Measurements from ENCODE around the gene ROR2. TPM values are rescaled to one million over a fixed set of nuclear protein-coding genes. Genes with fewer than 3 reads are reported as not detected.
A peak's percentile ranks its signal among the peaks of the same experiment; 100 is the strongest.

Gene ROR2
- total RNA-seq, 4 donors from 2014 or later = 0.70 to 9.9 (median 4.1) TPM

GRCh38 chr9:91885746-91886413 is 64.1 kb downstream of the ROR2 start:
- H3K27ac ChIP-seq = no peak overlapping the region
- H3K27me3 ChIP-seq = no peaks in the 10 kb centered on the region
- TF ChIP-seq POLR2A (IDR thresholded peaks at IDR 0.05) (no peak), CTCF (IDR thresholded peaks at IDR 0.05) (no peak)
- H3K4me1 ChIP-seq = peaks cover 0 to 10% (median 0%) of the 10 kb centered on the region in 4 donors
- no peaks in the 10 kb centered on the region for H3K36me3 ChIP-seq
- H3K9me3 ChIP-seq = no peaks in the 10 kb centered on the region
- no peak for DNase-seq
- H3K4me3 ChIP-seq = no peak overlapping the region

- Histone ChIP-seq H3K4me3 (no peak overlapping the region), H3K27me3 (no peaks in the 10 kb centered on the region), H3K27ac (peak overlapping the region in 1 of 4 donors; percentile 6), H3K4me1 (peaks cover 0 to 10% (median 0%) of the 10 kb centered on the region in 4 donors), H3K36me3 (no peaks in the 10 kb centered on the region), H3K9me3 (no peaks in the 10 kb centered on the region)
- no peak for DNase-seq
- TF ChIP-seq CTCF (IDR thresholded peaks at IDR 0.05) (no peak), POLR2A (IDR thresholded peaks at IDR 0.05) (no peak)
These were observed 65.0 kb downstream of the ROR2 start for GRCh38 chr9:91884696-91885687.

- TF ChIP-seq CTCF (IDR thresholded peaks at IDR 0.05) (no peak), POLR2A (IDR thresholded peaks at IDR 0.05) (no peak)
- DNase-seq = no peak
- Histone ChIP-seq H3K27ac (no peak overlapping the region), H3K27me3 (no peaks in the 10 kb centered on the region), H3K4me3 (no peak overlapping the region), H3K9me3 (no peaks in the 10 kb centered on the region), H3K4me1 (peaks cover 0 to 2% (median 0%) of the 10 kb centered on the region in 4 donors), H3K36me3 (no peaks in the 10 kb centered on the region)
These were observed 65.9 kb downstream of the ROR2 start for GRCh38 chr9:91884153-91884552.

- Histone ChIP-seq H3K27me3 (no peaks in the 10 kb centered on the region), H3K4me1 (no peaks in the 10 kb centered on the region), H3K4me3 (no peak overlapping the region), H3K27ac (no peak overlapping the region), H3K9me3 (no peaks in the 10 kb centered on the region), H3K36me3 (no peaks in the 10 kb centered on the region)
- TF ChIP-seq POLR2A (IDR thresholded peaks at IDR 0.05) (no peak), CTCF (IDR thresholded peaks at IDR 0.05) (no peak)
- DNase-seq = no peak
These were observed 66.5 kb downstream of the ROR2 start for GRCh38 chr9:91883503-91883902.

- TF ChIP-seq POLR2A (IDR thresholded peaks at IDR 0.05) (no peak), CTCF (IDR thresholded peaks at IDR 0.05) (no peak)
- Histone ChIP-seq H3K27ac (no peak overlapping the region), H3K36me3 (no peaks in the 10 kb centered on the region), H3K4me3 (no peak overlapping the region), H3K9me3 (no peaks in the 10 kb centered on the region), H3K4me1 (no peaks in the 10 kb centered on the region), H3K27me3 (no peaks in the 10 kb centered on the region)
- no peak for DNase-seq
These were observed 67.4 kb downstream of the ROR2 start for GRCh38 chr9:91882627-91883026.

Data from Peyer's patch (tissue), 4 donors.